ENCODE results near the gene PGBD5.

The PGBD5 gene

GRCh38 chr1:230270559-230271281 is 155.4 kb downstream of the PGBD5 start:
- peaks cover 0 to 34% of the 10 kb centered on the region in 2 donors for H3K36me3 ChIP-seq (replicated peaks in 1 of 2; ENCODE audit: control insufficient read depth in 2 of 2, insufficient read depth in 2 of 2, low read length in 2 of 2)
- DNase-seq (ENCODE audit: low spot score): no peak

GRCh38 chr1:230270185-230270558 is 156.0 kb downstream of the PGBD5 start:
- no peak overlapping the region for H2BK5ac ChIP-seq (ENCODE audit: low read length)
- H2BK120ac ChIP-seq (ENCODE audit: low read depth, low read length): no peak overlapping the region
- no peak overlapping the region for H2AFZ ChIP-seq (ENCODE audit: low read length)
- DNase-seq (ENCODE audit: low spot score): no peak
- H2AK5ac ChIP-seq (ENCODE audit: low read depth, low read length): no peak overlapping the region
- peaks cover 0 to 3% of the 10 kb centered on the region in 2 donors for H3K4me1 ChIP-seq (ENCODE audit: control insufficient read depth in 2 of 2, insufficient read depth in 1 of 2, low read depth in 1 of 2, low read length in 2 of 2)
- no peak overlapping the region for H3K4ac ChIP-seq (ENCODE audit: low read length)
- no peaks in the 10 kb centered on the region for H3K27me3 ChIP-seq (ENCODE audit: control insufficient read depth in 3 of 3, insufficient read depth in 3 of 3, low read depth in 1 of 3, low read length in 3 of 3)
- H3K14ac ChIP-seq (ENCODE audit: low read length): no peak overlapping the region
- H3K4me3 ChIP-seq (ENCODE audit: low read length in 2 of 2): no peak overlapping the region
- H3K18ac ChIP-seq (ENCODE audit: low read length): no peak overlapping the region
- WGBS, 2 donors (ENCODE audit: extremely low coverage in 2 of 2, insufficient read length in 2 of 2, insufficient replicate concordance in 1 of 2): no CpG with 5 or more reads among the region's 1 CpG
- no peak overlapping the region for H3K9ac ChIP-seq (ENCODE audit: low read depth, low read length, poor library complexity)
- no peak overlapping the region for H3K27ac ChIP-seq (replicated peaks; ENCODE audit: low read length)
- peaks cover 5% of the 10 kb centered on the region for H3K79me1 ChIP-seq (ENCODE audit: low read depth, low read length)
- H2BK15ac ChIP-seq (ENCODE audit: low read length): no peak overlapping the region
- no peak overlapping the region for H3K4me2 ChIP-seq (ENCODE audit: insufficient read depth, low read length, poor library complexity, severe bottlenecking)
- H3K23ac ChIP-seq (ENCODE audit: low read depth, low read length, poor library complexity): no peak overlapping the region
- H4K91ac ChIP-seq (ENCODE audit: low read depth, low read length, poor library complexity): no peak overlapping the region
- no peak overlapping the region for H4K8ac ChIP-seq (ENCODE audit: low read depth, low read length)
- H3K36me3 ChIP-seq (replicated peaks in 1 of 2; ENCODE audit: control insufficient read depth in 2 of 2, insufficient read depth in 2 of 2, low read length in 2 of 2): peaks cover 5 to 34% of the 10 kb centered on the region in 2 donors
- H3K9me3 ChIP-seq (replicated peaks in 1 of 2; ENCODE audit: control insufficient read depth in 2 of 2, insufficient read depth in 1 of 2, low read depth in 1 of 2, low read length in 2 of 2): peaks cover 0 to 1% of the 10 kb centered on the region in 2 donors
- no peak overlapping the region for H2BK12ac ChIP-seq (ENCODE audit: low read length)

More at GRCh38 chr1:230270559-230271281, 155.4 kb downstream of the PGBD5 start:
- Histone ChIP-seq H3K9ac (ENCODE audit: low read depth, low read length, poor library complexity) (peak overlapping the region; percentile 27), H3K18ac (ENCODE audit: low read length) (no peak overlapping the region), H4K91ac (ENCODE audit: low read depth, low read length, poor library complexity) (no peak overlapping the region), H3K14ac (ENCODE audit: low read length) (peak overlapping the region; percentile 14), H4K8ac (ENCODE audit: low read depth, low read length) (no peak overlapping the region), H3K27ac (replicated peaks; ENCODE audit: low read length) (no peak overlapping the region), H2AK5ac (ENCODE audit: low read depth, low read length) (no peak overlapping the region), H3K9me3 (replicated peaks in 1 of 2; ENCODE audit: control insufficient read depth in 2 of 2, insufficient read depth in 1 of 2, low read depth in 1 of 2, low read length in 2 of 2) (peaks cover 0 to 1% of the 10 kb centered on the region in 2 donors), H2BK15ac (ENCODE audit: low read length) (no peak overlapping the region), H3K4ac (ENCODE audit: low read length) (no peak overlapping the region), H2BK12ac (ENCODE audit: low read length) (no peak overlapping the region), H3K79me1 (ENCODE audit: low read depth, low read length) (peaks cover 5% of the 10 kb centered on the region), H3K27me3 (ENCODE audit: control insufficient read depth in 3 of 3, insufficient read depth in 3 of 3, low read depth in 1 of 3, low read length in 3 of 3) (no peaks in the 10 kb centered on the region), H2AFZ (ENCODE audit: low read length) (no peak overlapping the region), H2BK5ac (ENCODE audit: low read length) (no peak overlapping the region), H3K4me3 (ENCODE audit: low read length in 2 of 2) (no peak overlapping the region), H3K4me2 (ENCODE audit: insufficient read depth, low read length, poor library complexity, severe bottlenecking) (no peak overlapping the region), H2BK120ac (ENCODE audit: low read depth, low read length) (no peak overlapping the region), H3K4me1 (ENCODE audit: control insufficient read depth in 2 of 2, insufficient read depth in 1 of 2, low read depth in 1 of 2, low read length in 2 of 2) (peaks cover 0 to 3% of the 10 kb centered on the region in 2 donors), H3K23ac (ENCODE audit: low read depth, low read length, poor library complexity) (no peak overlapping the region)
- no CpG with 5 or more reads among the region's 14 CpGs for WGBS, 2 donors (ENCODE audit: extremely low coverage in 2 of 2, insufficient read length in 2 of 2, insufficient replicate concordance in 1 of 2)

GRCh38 chr1:230268371-230269170 is 157.6 kb downstream of the PGBD5 start:
- no peak overlapping the region for H3K4ac ChIP-seq (ENCODE audit: low read length)
- H2AFZ ChIP-seq (ENCODE audit: low read length): no peak overlapping the region
- H3K9me3 ChIP-seq (replicated peaks in 1 of 2; ENCODE audit: control insufficient read depth in 2 of 2, insufficient read depth in 1 of 2, low read depth in 1 of 2, low read length in 2 of 2): peaks cover 0 to 1% of the 10 kb centered on the region in 2 donors
- H2BK12ac ChIP-seq (ENCODE audit: low read length): no peak overlapping the region
- H3K14ac ChIP-seq (ENCODE audit: low read length): peak overlapping the region; percentile 6
- WGBS, 2 donors (ENCODE audit: extremely low coverage in 2 of 2, insufficient read length in 2 of 2, insufficient replicate concordance in 1 of 2): no CpG with 5 or more reads among the region's 19 CpGs
- H4K91ac ChIP-seq (ENCODE audit: low read depth, low read length, poor library complexity): no peak overlapping the region
- no peak overlapping the region for H3K9ac ChIP-seq (ENCODE audit: low read depth, low read length, poor library complexity)
- H3K36me3 ChIP-seq (replicated peaks in 1 of 2; ENCODE audit: control insufficient read depth in 2 of 2, insufficient read depth in 2 of 2, low read length in 2 of 2): peaks cover 13 to 39% of the 10 kb centered on the region in 2 donors
- H2BK15ac ChIP-seq (ENCODE audit: low read length): no peak overlapping the region
- no peak overlapping the region for H3K23ac ChIP-seq (ENCODE audit: low read depth, low read length, poor library complexity)
- no peaks in the 10 kb centered on the region for H3K27me3 ChIP-seq (ENCODE audit: control insufficient read depth in 3 of 3, insufficient read depth in 3 of 3, low read depth in 1 of 3, low read length in 3 of 3)
- H2AK5ac ChIP-seq (ENCODE audit: low read depth, low read length): no peak overlapping the region
- H3K4me3 ChIP-seq (ENCODE audit: low read length in 2 of 2): no peak overlapping the region
- DNase-seq (ENCODE audit: low spot score): peak; percentile 46
- H2BK120ac ChIP-seq (ENCODE audit: low read depth, low read length): no peak overlapping the region
- peak overlapping the region; percentile 24 for H3K18ac ChIP-seq (ENCODE audit: low read length)
- H3K4me2 ChIP-seq (ENCODE audit: insufficient read depth, low read length, poor library complexity, severe bottlenecking): no peak overlapping the region
- H4K8ac ChIP-seq (ENCODE audit: low read depth, low read length): peak overlapping the region; percentile 94
- peak overlapping the region; percentile 21 for H2BK5ac ChIP-seq (ENCODE audit: low read length)
- peaks cover 0 to 3% of the 10 kb centered on the region in 2 donors for H3K4me1 ChIP-seq (ENCODE audit: control insufficient read depth in 2 of 2, insufficient read depth in 1 of 2, low read depth in 1 of 2, low read length in 2 of 2)
- H3K79me1 ChIP-seq (ENCODE audit: low read depth, low read length): peaks cover 5% of the 10 kb centered on the region
- no peak overlapping the region for H3K27ac ChIP-seq (replicated peaks; ENCODE audit: low read length)
